Activated naive CD4-positive, alpha-beta T cell (primary cell): ENCODE data around the gene BACH2.

ENCODE experiments used
- DNase-seq, 4 experiments: peaks; one replicate each; lab custom pipeline; 2025; lab: John Stamatoyannopoulos, UW

Gene BACH2

GRCh38 chr6:90237350-90237990, 59.2 kb downstream of the BACH2 start:
- no peak for DNase-seq

DNA sequence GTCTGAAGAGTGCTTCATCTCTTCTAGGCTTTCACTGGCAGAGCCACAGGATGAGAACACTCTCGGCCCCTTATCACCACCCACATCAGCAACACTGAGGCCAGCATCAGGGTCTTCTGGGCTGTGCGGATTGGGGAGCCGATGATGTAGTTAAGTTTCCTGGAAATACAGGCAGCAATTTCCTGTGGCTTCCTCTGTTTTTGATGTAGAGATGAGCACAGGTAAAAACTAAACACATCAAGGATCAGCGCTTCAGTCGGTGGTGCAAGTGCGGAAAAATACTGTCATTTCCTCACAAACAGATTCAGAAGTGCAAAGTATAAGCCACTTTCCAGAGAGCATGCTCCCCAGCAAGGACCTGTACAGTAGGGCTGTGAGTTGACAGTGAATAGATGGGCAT, 62.6 kb downstream of the BACH2 start:
- DNase-seq = peak in 2 of 4 experiments; percentile 35 to 54

DNA sequence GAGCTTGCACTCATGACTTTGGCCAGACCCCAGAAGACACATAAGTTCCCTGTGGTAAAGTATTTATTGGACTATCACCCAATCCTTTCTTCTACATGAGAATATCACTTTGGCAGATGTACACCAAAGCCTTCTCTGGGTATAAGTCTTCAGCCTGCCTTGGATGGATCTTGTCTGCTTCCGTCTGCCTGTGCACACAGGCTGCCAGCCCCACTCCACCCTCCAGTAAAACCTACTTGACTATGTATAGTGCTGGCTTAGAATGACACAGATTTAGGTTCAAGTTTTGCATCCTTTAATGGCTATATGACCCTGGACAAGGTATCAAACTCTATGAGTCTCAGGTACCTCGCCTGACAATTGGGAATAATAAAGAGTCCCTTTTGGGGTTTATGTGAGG, 63.4 kb downstream of the BACH2 start:
- DNase-seq = no peak

GRCh38 chr6:90231798-90232197, 64.8 kb downstream of the BACH2 start:
- DNase-seq = no peak

GRCh38 chr6:90231308-90231707, 65.3 kb downstream of the BACH2 start:
- no peak for DNase-seq

DNA sequence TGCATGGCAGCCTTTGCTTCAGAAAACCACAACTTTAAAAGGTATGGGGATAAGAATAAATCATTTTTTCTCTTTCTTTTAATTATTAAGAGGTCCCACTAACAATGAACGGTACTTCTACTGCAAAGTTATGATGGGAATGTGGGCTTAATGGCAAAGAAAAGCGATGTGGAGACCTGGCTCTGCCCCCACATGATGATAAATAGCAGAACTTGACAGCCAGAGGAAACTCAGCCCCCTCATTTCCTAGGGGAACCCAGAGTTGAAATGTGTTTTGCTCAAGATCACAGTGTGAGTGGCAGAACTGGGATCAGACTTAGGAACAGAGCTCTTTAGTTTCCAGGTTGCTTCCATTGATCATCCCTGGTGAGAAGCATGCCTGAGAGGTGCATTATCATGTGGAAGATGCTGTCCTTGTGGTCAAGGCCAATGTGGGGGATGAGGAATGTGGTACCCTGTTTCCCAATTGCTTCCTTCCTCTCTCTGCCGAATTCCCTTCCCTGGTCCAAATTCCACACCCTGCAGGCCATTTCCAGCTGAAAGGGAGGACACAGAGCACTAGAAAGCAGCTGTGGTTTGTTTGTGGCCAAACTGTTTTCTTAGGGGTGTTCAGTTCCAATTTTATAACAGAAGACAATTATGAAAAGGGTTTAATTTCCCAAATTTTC, 66.0 kb downstream of the BACH2 start:
- DNase-seq = no peak

GRCh38 chr6:90229331-90230010, 67.2 kb downstream of the BACH2 start:
- DNase-seq = no peak

DNA sequence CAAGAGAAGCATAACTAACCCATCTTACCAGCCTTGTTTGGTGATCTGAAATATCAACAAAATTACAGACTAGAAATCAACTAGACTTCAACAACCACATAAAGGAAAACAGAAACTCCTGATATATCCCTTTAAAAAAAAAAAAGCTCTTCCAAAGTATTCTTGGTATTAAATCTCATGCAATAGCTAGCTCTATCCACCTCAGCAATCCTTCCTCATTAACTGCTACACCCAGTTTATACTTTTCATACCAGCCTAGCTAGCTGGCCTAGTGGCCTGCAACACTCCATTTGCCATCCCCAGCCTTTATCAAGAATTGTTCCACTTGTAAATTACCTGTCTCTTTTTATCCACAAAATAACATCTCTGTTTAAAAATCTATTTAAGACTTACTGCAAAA, 69.0 kb downstream of the BACH2 start:
- DNase-seq = no peak

DNA sequence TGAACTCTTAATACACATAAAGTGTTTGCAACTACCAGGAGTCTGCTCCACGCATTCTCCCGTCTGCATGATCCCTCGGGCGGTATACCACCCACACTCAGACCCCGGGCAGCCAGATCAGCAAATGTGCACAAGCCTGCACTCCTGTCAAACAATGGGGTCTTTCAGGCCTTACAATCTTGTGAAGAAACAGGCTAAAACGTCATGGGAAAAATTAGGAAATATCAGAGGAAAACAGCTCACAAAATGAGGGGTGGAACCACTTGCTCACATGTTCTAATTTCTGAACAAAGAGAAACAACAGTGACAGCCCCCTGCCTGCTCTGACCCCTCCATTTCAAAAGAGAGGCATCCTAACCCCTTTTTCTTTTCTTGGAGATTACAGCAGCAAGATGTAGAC, 69.4 kb downstream of the BACH2 start:
- no peak for DNase-seq

- DNase-seq = no peak
Measured at GRCh38 chr6:90226257-90226656, 70.4 kb downstream of the BACH2 start.

DNA sequence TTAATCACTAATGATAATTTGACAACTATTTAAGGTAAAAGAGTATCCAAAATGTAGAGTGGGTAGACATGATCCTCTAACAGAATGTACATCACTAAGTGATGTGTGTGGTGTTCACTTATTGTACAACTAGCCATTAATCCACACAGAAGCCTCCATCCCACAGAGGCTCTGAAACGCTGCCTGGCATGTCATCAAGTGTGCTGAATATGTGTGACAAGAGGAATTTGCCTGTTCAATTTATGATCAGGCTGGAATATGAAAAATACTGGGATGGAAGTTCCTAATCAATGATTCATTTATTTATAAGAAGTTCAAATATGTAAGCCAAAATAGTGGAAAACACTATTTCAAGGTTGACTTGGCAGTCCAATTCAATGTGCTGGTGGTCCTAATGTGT, 72.4 kb downstream of the BACH2 start:
- no peak for DNase-seq

DNA sequence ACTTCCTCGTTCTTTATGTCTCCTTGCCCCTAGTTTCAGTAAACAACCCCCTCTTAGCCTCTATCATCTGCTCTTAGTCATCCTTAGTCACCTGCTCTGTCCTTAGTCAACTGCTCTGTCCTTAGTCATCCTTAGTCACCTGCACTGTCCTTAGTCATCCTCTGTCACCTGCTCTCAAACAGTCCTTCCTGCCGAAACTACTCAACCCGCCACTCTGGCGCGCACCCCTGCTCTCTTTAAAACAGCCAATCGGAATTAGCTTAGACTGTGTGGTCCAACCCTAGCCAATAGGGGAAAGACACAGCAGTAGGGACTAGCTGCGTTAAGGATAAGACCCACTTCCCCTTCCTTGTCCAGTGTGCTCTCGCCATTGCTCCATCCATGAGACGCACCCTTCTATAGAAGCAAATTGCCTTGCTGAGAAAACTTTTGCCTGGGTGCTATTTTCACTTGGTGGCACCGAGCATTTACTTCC, 73.9 kb downstream of the BACH2 start:
- DNase-seq = no peak

DNA sequence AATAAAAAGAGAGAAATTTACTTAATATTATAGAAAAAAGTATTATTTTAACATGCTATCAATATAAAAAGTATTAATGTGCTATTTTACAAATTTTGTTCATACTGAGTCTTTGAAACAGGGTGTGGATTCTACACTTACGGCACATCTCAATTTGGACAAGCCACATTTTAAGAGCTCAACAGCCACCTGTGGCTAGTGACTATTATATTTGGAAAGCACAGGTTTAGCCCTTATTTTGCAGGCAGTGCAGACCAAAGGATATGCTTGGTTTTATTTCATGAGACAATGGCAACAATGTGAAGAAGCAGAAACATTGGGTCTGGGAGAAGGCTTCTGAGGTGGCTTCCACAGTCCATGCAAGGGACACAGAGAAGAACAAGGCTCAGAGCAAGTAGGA, 74.6 kb downstream of the BACH2 start:
- no peak for DNase-seq

DNA sequence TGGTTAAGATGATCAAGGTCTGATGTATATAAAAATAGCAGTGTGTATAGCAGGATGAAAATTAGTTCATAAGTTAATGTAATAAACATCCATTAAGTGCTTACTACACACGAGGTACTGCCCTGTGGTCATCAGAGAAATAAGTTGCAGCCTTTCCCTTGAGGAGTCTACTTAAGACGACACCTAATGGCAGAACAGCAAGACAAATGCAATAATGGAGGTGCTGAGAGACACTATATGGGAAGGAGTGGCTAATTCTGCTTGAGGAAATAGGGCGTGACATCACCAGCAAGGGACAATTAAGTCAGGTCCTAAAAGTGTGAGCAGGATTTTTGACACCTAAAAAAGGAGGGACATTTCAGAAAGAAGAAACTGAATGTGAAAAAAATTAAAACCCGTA, 75.2 kb downstream of the BACH2 start:
- DNase-seq = no peak

DNA sequence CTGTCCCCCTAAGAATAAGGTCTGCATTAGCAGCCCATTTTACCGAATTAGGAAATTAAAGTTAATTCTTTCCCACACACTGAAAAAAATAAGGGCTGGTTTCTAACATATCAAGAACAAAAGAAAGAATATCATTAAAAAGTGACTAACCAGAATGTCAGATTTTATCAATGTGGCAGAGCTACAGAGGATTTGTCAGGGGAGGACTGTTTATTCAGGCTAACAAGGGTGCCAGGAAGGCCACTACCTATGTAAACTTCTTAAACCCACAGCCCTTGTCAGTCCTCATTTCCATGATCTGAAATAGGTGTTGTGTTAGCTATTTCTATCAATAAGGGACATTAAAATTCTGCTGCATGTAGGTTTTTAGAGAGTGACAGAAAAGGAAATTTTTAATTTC, 76.4 kb downstream of the BACH2 start:
- DNase-seq = no peak

DNA sequence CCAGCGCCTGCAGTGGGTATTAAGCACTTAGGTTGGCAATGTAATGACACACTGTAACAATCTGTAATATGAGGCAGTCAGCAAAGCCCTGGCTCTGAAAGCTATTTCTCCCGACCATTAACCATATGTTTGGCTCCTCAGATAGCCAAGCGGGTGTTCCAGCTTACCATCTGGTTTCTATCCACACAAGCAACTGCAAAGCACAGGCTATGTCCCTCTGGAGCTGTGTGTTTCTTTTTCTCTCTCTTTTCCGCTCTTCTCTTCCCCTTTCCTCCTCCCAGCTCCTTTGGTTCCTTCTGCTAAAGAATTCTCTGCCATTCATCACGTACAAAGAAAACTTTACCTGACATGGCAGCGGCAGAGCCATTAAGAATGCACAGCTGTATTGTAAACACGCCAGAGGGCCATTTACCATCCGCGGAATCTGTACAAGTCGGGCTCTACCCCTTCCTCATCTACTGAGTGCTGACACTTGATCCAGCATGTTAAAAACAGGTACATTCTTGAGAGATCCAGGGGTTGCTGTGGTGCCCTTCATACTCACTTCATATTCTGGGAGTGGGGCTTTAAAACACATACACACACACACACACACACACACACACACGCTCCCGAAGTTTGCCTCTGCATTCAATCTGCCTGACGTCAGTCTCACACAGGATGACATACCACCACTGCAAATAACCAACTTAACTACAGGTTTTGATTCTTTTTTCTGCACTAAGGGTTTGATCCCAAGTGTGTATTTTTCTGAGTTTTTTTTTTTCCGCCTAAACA, 77.2 kb downstream of the BACH2 start:
- DNase-seq = no peak

- DNase-seq = no peak
Measured at GRCh38 chr6:90218959-90219208, 77.8 kb downstream of the BACH2 start.

GRCh38 chr6:90217506-90218127, 79.0 kb downstream of the BACH2 start:
- DNase-seq = no peak

DNA sequence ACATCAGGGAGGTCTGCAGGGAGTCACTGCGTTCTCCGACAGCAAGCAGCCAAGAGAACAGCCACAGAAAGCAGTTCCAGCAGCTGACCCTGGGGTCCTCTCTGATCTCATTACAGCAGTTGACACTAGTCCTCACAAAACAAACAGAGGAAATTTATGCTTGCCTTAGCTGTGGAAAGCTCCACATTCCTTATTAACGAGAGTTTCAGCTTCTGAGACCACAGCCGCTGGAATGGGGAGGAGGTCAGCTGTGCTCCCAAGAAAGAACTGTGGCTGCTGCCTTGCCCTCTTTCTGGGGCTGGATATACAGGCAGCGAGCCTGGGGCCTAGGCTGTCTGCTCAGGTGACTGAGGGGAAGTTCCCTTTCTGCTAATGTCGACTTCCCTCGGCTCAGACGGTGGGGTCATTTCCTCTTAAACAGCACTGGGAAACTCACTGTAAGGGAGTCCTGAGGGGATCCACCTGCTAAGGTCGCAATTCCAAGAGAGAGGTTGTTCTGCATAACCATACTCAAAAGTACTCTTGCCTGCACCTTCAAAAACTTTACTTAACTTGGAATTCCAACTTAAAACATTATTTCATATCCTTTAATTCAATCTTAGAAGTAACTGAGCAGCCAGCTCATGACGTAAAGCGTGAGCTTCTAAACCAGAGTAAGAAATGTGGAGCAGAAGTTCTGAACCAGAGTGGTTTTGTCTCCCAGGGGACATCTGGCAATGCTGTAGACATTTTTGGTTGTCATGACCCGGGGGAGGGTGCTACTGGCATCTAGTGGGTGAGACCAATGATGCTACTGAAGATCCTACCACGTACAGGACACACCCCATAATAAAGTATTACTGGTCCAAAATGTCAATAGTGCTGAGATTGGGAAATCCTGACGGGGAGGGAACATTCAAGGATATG, 80.3 kb downstream of the BACH2 start:
- peak in 2 of 4 experiments; percentile 10 to 28 for DNase-seq

GRCh38 chr6:90214966-90215365, 81.7 kb downstream of the BACH2 start:
- DNase-seq = no peak

DNA sequence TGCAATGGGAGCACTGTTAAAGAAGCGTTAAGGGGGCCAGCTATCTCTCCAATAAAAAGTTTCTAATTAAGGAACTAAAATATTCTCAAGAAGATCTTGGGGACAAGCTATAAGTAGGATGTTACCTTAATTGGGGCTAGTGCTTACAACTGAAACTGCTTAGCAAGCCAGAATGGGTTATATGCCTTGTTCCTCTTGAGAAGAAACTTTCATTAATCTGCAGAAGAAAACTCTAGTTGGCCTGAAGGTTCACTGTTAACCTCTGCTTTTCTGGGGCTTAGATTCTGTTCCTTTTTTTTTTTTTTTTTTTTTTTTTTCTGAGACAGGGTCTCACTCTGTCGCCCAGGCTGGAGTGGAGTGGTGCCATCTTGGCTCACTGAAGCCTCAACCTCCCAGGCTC, 82.2 kb downstream of the BACH2 start:
- DNase-seq = no peak
